KMS-11 (cell line): ENCODE data around the gene TSNAXIP1.

ENCODE experiments used
- H2AFZ ChIP-seq: fragments of 200-600 bp; sonication (generic); 2 replicates; pipeline ENCODE4 v1.6.1; 2016; ENCODE audit warnings: antibody characterized with exemption, mixed run types, low read depth
- H3K27ac ChIP-seq: fragments of 200-600 bp; sonication (generic); 2 replicates; pipeline ENCODE4 v1.6.1; 2016; ENCODE audit warnings: mild to moderate bottlenecking, mixed run types
- H3K27me3 ChIP-seq: fragments of 200-600 bp; sonication (generic); 2 replicates; pipeline ENCODE4 v1.6.1; 2017; ENCODE audit warnings: mild to moderate bottlenecking, low read depth, mixed run types, moderate library complexity; ENCODE audit not compliant: insufficient read depth
- H3K36me3 ChIP-seq: fragments of 200-600 bp; sonication (generic); 2 replicates; pipeline ENCODE4 v1.6.1; 2017; ENCODE audit warnings: mild to moderate bottlenecking, mixed run types; ENCODE audit not compliant: insufficient read depth
- H3K4me1 ChIP-seq: fragments of 200-600 bp; sonication (generic); 2 replicates; pipeline ENCODE4 v1.6.1; 2016; ENCODE audit warnings: mild to moderate bottlenecking, low read depth, mixed run types; ENCODE audit not compliant: poor library complexity, severe bottlenecking
- H3K4me2 ChIP-seq: fragments of 200-600 bp; sonication (generic); 2 replicates; pipeline ENCODE4 v1.7.0; 2016; ENCODE audit warnings: mild to moderate bottlenecking, mixed run types
- H3K4me3 ChIP-seq: fragments of 200-600 bp; sonication (generic); IDR thresholded peaks from 2 replicates; pipeline ENCODE4 v1.6.1; 2017; ENCODE audit warnings: low read depth, low read length, mixed read lengths; ENCODE audit not compliant: insufficient read depth
- H3K79me2 ChIP-seq: fragments of 200-600 bp; sonication (generic); 2 replicates; pipeline ENCODE4 v1.6.1; 2016; ENCODE audit warnings: low read depth, mixed run types; ENCODE audit not compliant: insufficient read depth
- H3K9ac ChIP-seq: fragments of 200-600 bp; sonication (generic); 2 replicates; pipeline ENCODE4 v1.6.1; 2016; ENCODE audit warnings: mild to moderate bottlenecking, mixed run types
- H4K20me1 ChIP-seq: fragments of 200-600 bp; sonication (generic); 2 replicates; pipeline ENCODE4 v1.6.1; 2016; ENCODE audit warnings: mild to moderate bottlenecking, mixed run types; ENCODE audit not compliant: insufficient read depth
- TF ChIP-seq, protein P1 (sequence below): fragments of 200-600 bp; sonication (generic); conservative IDR thresholded peaks from 2 replicates; pipeline ENCODE4 v1.6.1; 2017; ENCODE audit warnings: low read depth, mild to moderate bottlenecking, antibody characterized with exemption, low read length, moderate library complexity, mixed read lengths

The TSNAXIP1 gene

DNA sequence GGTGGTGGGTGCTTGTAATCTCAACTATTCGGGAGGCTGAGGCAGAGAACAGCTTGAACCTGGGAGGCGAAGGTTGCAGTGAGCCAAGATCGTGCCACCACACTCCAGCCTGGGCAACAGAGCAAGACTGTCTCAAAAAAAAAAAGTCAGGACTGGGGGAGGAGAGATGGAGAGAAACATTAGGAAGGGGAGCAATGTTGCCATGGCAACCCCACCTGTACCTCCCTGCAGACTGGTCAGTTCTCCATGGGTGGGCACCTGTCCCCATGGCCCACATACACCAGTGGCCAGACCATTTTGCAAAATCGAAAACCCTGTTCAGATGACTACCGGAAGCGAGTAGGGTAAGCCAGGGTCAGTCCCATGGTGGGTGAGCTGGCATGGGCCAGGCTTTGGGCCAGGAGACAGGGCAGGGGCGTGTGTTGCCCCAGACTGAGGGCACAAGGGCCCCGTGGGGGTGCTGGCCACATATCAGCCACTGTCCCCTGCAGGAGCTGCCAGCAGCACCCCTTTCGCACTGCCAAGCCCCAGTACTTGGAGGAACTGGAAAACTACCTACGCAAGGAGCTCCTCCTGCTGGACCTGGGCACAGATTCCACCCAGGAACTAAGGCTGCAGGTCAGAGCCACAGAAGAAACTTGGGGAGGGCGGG lies 14.0 kb downstream of the TSNAXIP1 start:
- H3K27me3 ChIP-seq = no peaks in the 10 kb centered on the region
- no peaks in the 10 kb centered on the region for H3K36me3 ChIP-seq
- no peaks in the 10 kb centered on the region for H4K20me1 ChIP-seq
- H3K79me2 ChIP-seq = no peaks in the 10 kb centered on the region
- TF ChIP-seq, protein P1, sequence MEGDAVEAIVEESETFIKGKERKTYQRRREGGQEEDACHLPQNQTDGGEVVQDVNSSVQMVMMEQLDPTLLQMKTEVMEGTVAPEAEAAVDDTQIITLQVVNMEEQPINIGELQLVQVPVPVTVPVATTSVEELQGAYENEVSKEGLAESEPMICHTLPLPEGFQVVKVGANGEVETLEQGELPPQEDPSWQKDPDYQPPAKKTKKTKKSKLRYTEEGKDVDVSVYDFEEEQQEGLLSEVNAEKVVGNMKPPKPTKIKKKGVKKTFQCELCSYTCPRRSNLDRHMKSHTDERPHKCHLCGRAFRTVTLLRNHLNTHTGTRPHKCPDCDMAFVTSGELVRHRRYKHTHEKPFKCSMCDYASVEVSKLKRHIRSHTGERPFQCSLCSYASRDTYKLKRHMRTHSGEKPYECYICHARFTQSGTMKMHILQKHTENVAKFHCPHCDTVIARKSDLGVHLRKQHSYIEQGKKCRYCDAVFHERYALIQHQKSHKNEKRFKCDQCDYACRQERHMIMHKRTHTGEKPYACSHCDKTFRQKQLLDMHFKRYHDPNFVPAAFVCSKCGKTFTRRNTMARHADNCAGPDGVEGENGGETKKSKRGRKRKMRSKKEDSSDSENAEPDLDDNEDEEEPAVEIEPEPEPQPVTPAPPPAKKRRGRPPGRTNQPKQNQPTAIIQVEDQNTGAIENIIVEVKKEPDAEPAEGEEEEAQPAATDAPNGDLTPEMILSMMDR = no peak
- H2AFZ ChIP-seq = no peak overlapping the region
- no peak overlapping the region for H3K9ac ChIP-seq
- no peak overlapping the region for H3K27ac ChIP-seq
- peaks cover 3% of the 10 kb centered on the region for H3K4me1 ChIP-seq
- H3K4me2 ChIP-seq = no peak overlapping the region
- H3K4me3 ChIP-seq = no peak overlapping the region

GRCh38 chr16:67822511-67822910 lies 15.8 kb downstream of the TSNAXIP1 start:
- H3K36me3 ChIP-seq = no peaks in the 10 kb centered on the region
- H3K4me2 ChIP-seq = no peak overlapping the region
- no peaks in the 10 kb centered on the region for H4K20me1 ChIP-seq
- TF ChIP-seq, protein P1 = no peak
- no peak overlapping the region for H2AFZ ChIP-seq
- H3K4me3 ChIP-seq = no peak overlapping the region
- no peaks in the 10 kb centered on the region for H3K4me1 ChIP-seq
- no peak overlapping the region for H3K9ac ChIP-seq
- H3K27ac ChIP-seq = no peak overlapping the region
- no peaks in the 10 kb centered on the region for H3K79me2 ChIP-seq
- H3K27me3 ChIP-seq = no peaks in the 10 kb centered on the region

GRCh38 chr16:67825119-67825518 lies 18.4 kb downstream of the TSNAXIP1 start:
- Histone ChIP-seq H4K20me1 (no peaks in the 10 kb centered on the region), H3K9ac (no peak overlapping the region), H3K4me3 (no peak overlapping the region), H3K79me2 (no peaks in the 10 kb centered on the region), H3K27ac (no peak overlapping the region), H3K27me3 (no peaks in the 10 kb centered on the region), H2AFZ (no peak overlapping the region), H3K4me1 (no peaks in the 10 kb centered on the region), H3K4me2 (no peak overlapping the region), H3K36me3 (no peaks in the 10 kb centered on the region)
- TF ChIP-seq, protein P1 = no peak

DNA sequence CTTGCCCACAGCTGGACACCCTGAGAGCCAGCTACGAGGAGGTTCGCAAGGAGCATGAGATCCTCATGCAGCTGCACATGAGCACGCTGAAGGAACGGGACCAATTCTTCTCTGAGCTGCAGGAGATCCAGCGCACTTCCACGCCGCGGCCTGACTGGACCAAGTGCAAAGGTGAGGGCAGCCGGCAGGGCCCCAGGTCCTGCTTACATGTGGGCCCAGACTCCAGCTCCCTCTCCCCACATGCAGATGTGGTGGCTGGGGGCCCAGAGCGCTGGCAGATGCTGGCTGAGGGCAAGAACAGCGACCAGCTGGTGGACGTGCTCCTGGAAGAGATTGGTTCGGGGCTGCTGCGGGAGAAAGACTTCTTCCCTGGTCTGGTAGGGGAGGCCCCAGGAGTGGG lies 19.2 kb downstream of the TSNAXIP1 start:
- no peak overlapping the region for H3K27ac ChIP-seq
- no peak overlapping the region for H3K4me2 ChIP-seq
- H2AFZ ChIP-seq = no peak overlapping the region
- H3K36me3 ChIP-seq = no peaks in the 10 kb centered on the region
- H4K20me1 ChIP-seq = no peaks in the 10 kb centered on the region
- no peaks in the 10 kb centered on the region for H3K27me3 ChIP-seq
- no peak overlapping the region for H3K9ac ChIP-seq
- H3K4me3 ChIP-seq = no peak overlapping the region
- H3K4me1 ChIP-seq = no peaks in the 10 kb centered on the region
- H3K79me2 ChIP-seq = no peaks in the 10 kb centered on the region
- TF ChIP-seq, protein P1 = no peak
